IMR-90 (cell line): Measurements from ENCODE around the gene DPP6. TPM values are rescaled to one million over a fixed set of nuclear protein-coding genes. Genes with fewer than 3 reads are reported as not detected.

ENCODE experiments used
- ATAC-seq: fragments of 200-7000 bp; cut with Tn5 transposase; 2 replicates; pipeline ENCODE4 v1.9.1; 2020; ENCODE audit warnings: low read depth, mild to moderate bottlenecking, moderate library complexity
- BruUV-seq: library from RNA; stranded (reverse); fragments of 400-500 nt; replicated peaks from 2 replicates; lab custom pipeline; 2021; lab: Mats Ljungman, UMichigan
- CTCF ChIA-PET: fragments of 300-600 bp; formaldehyde crosslinking; extraction: SDS; loops from one replicate; lab custom pipeline; 2021; ENCODE audit warnings: antibody characterized with exemption; lab: Yijun Ruan, JAX
- POLR2A ChIA-PET: fragments of 300-600 bp; sonication (Branson Sonifier 250); formaldehyde crosslinking; loops from one replicate; lab custom pipeline; 2022; ENCODE audit warnings: antibody characterized with exemption; ENCODE audit not compliant: unreplicated experiment; lab: Charles Lee
- DNase-seq: peaks from one replicate; pipeline ENCODE4 v3.0.0; 2013
- H2AFZ ChIP-seq: replicated peaks from 2 replicates; pipeline ENCODE3; 2013; ENCODE audit warnings: low read length, mild to moderate bottlenecking; ENCODE audit not compliant: poor library complexity
- H2AK5ac ChIP-seq: 2 replicates; pipeline ENCODE4 v1.6.1; 2013; ENCODE audit warnings: low read depth, low read length, inconsistent platforms
- H2AK9ac ChIP-seq: replicated peaks from 2 replicates; pipeline ENCODE3; 2013; ENCODE audit warnings: mild to moderate bottlenecking, low read depth, low read length, moderate library complexity; ENCODE audit not compliant: poor library complexity
- H2BK120ac ChIP-seq: 2 replicates; pipeline ENCODE4 v1.6.1; 2013; ENCODE audit warnings: low read depth, low read length, inconsistent platforms
- H2BK15ac ChIP-seq: 3 replicates; pipeline ENCODE4 v1.6.1; 2013; ENCODE audit warnings: low read depth, low read length, inconsistent platforms
- H2BK20ac ChIP-seq: 2 replicates; pipeline ENCODE4 v1.6.1; 2013; ENCODE audit warnings: low read depth, mild to moderate bottlenecking, inconsistent platforms, low read length, moderate library complexity
- H2BK5ac ChIP-seq: 2 replicates; pipeline ENCODE4 v1.6.1; 2013; ENCODE audit warnings: mild to moderate bottlenecking, low read depth, low read length, inconsistent platforms; ENCODE audit not compliant: poor library complexity, severe bottlenecking
- H3K14ac ChIP-seq: replicated peaks from 2 replicates; pipeline ENCODE4 v1.6.1; 2013; ENCODE audit warnings: low read depth, low read length, inconsistent platforms
- H3K18ac ChIP-seq: 2 replicates; pipeline ENCODE4 v1.6.1; 2013; ENCODE audit warnings: low read depth, low read length, control low read depth
- H3K23ac ChIP-seq: 2 replicates; pipeline ENCODE4 v1.6.1; 2013; ENCODE audit warnings: low read depth, low read length, inconsistent platforms
- H3K27ac ChIP-seq: 2 replicates; pipeline ENCODE4 v1.5.1; 2013; ENCODE audit warnings: mild to moderate bottlenecking, control low read depth, low read length; ENCODE audit not compliant: insufficient read depth
- H3K27me3 ChIP-seq: 2 replicates; pipeline ENCODE4 v1.6.1; 2013; ENCODE audit warnings: low read length; ENCODE audit not compliant: control insufficient read depth, insufficient read depth
- H3K36me3 ChIP-seq: 2 replicates; pipeline ENCODE4 v1.6.1; 2013; ENCODE audit warnings: low read length, mixed read lengths; ENCODE audit not compliant: control insufficient read depth, insufficient read depth
- H3K4ac ChIP-seq: 2 replicates; pipeline ENCODE4 v1.6.1; 2013; ENCODE audit warnings: low read depth, low read length, inconsistent platforms
- H3K4me1 ChIP-seq: 2 replicates; pipeline ENCODE4 v1.6.1; 2013; ENCODE audit warnings: low read length, mixed read lengths; ENCODE audit not compliant: control insufficient read depth, insufficient read depth
- H3K4me2 ChIP-seq: 2 replicates; pipeline ENCODE4 v1.6.1; 2013; ENCODE audit warnings: low read depth, mild to moderate bottlenecking, control low read depth, low read length, moderate library complexity
- H3K4me3 ChIP-seq: 2 replicates; pipeline ENCODE4 v1.5.1; 2013; ENCODE audit warnings: low read depth, mild to moderate bottlenecking, control low read depth, low read length, moderate library complexity; ENCODE audit not compliant: insufficient read depth
- H3K56ac ChIP-seq: 2 replicates; pipeline ENCODE4 v1.6.1; 2013; ENCODE audit warnings: low read length, inconsistent platforms; ENCODE audit not compliant: insufficient read depth; ENCODE audit errors: extremely low read depth
- H3K79me1 ChIP-seq, 2 experiments: 2 replicates each; pipeline ENCODE4 v1.6.1; 2013; ENCODE audit warnings: low read length in 2 of 2, inconsistent platforms in 1 of 2, low read depth in 1 of 2
- H3K9ac ChIP-seq: 2 replicates; pipeline ENCODE4 v1.6.1; 2013; ENCODE audit warnings: low read depth, low read length, control low read depth
- H3K9me1 ChIP-seq: 2 replicates; pipeline ENCODE4 v1.6.1; 2013; ENCODE audit warnings: low read length, inconsistent platforms; ENCODE audit not compliant: insufficient read depth
- H3K9me3 ChIP-seq: 2 replicates; pipeline ENCODE4 v1.6.1; 2013; ENCODE audit warnings: low read length; ENCODE audit not compliant: control insufficient read depth, insufficient read depth
- H4K20me1 ChIP-seq: 2 replicates; pipeline ENCODE4 v1.6.1; 2013; ENCODE audit warnings: low read length, inconsistent platforms; ENCODE audit not compliant: insufficient read depth
- H4K5ac ChIP-seq: 2 replicates; pipeline ENCODE4 v1.6.1; 2013; ENCODE audit warnings: mild to moderate bottlenecking, low read depth, low read length, control low read depth
- H4K8ac ChIP-seq, 2 experiments: 2 replicates each; pipeline ENCODE4 v1.6.1; 2013; ENCODE audit warnings: low read depth in 2 of 2, low read length in 2 of 2, control low read depth in 1 of 2, inconsistent platforms in 1 of 2
- H4K91ac ChIP-seq: 2 replicates; pipeline ENCODE4 v1.6.1; 2013; ENCODE audit warnings: low read depth, low read length, inconsistent platforms; ENCODE audit not compliant: insufficient read depth
- BHLHE40 ChIP-seq: fragments of 150-350 bp; IDR thresholded peaks from 2 replicates; pipeline ENCODE4 v1.6.1; 2016; ENCODE audit warnings: mild to moderate bottlenecking, low read depth, low read length
- CEBPB ChIP-seq: IDR thresholded peaks from 2 replicates; pipeline ENCODE4 v1.6.1; 2012; ENCODE audit warnings: low read depth, low read length, improper control_type of control experiment
- CHD1 ChIP-seq: IDR thresholded peaks from 2 replicates; pipeline ENCODE4 v1.6.1; 2012; ENCODE audit warnings: low read depth, low read length, improper control_type of control experiment
- CTCF ChIP-seq: conservative IDR thresholded peaks from 2 replicates; pipeline ENCODE4 v1.5.1; 2012; ENCODE audit warnings: mild to moderate bottlenecking, low read depth, low read length, improper control_type of control experiment
- ELK1 ChIP-seq: fragments of 150-350 bp; IDR thresholded peaks from 2 replicates; pipeline ENCODE4 v1.6.1; 2016; ENCODE audit warnings: low read depth, mild to moderate bottlenecking, low read length, moderate library complexity, borderline replicate concordance
- FOS ChIP-seq: fragments of 150-350 bp; IDR thresholded peaks from 2 replicates; pipeline ENCODE4 v1.6.1; 2016; ENCODE audit warnings: low read depth, low read length
- MAFK ChIP-seq: IDR thresholded peaks from 2 replicates; pipeline ENCODE4 v1.6.1; 2012; ENCODE audit warnings: low read depth, low read length, improper control_type of control experiment
- MAZ ChIP-seq: IDR thresholded peaks from 2 replicates; pipeline ENCODE4 v1.6.1; 2012; ENCODE audit warnings: low read depth, mild to moderate bottlenecking, low read length, improper control_type of control experiment, moderate library complexity, borderline replicate concordance
- MXI1 ChIP-seq: IDR thresholded peaks from 2 replicates; pipeline ENCODE4 v1.6.1; 2012; ENCODE audit warnings: low read depth, mild to moderate bottlenecking, low read length, moderate library complexity, borderline replicate concordance
- NFE2L2 ChIP-seq: fragments of 150-350 bp; IDR thresholded peaks from 2 replicates; pipeline ENCODE4 v1.6.1; 2016; ENCODE audit warnings: low read depth, mild to moderate bottlenecking, low read length
- POLR2A ChIP-seq: IDR thresholded peaks from 2 replicates; pipeline ENCODE4 v1.6.1; 2012; ENCODE audit warnings: mild to moderate bottlenecking, low read depth, low read length
- RAD21 ChIP-seq: IDR thresholded peaks from 2 replicates; pipeline ENCODE4 v1.6.1; 2012; ENCODE audit warnings: low read length, improper control_type of control experiment
- RCOR1 ChIP-seq: IDR thresholded peaks from 2 replicates; pipeline ENCODE4 v1.6.1; 2012; ENCODE audit warnings: mild to moderate bottlenecking, low read length, improper control_type of control experiment; ENCODE audit not compliant: insufficient replicate concordance
- RFX5 ChIP-seq: IDR thresholded peaks from 2 replicates; pipeline ENCODE4 v1.8.0; 2012; ENCODE audit warnings: low read depth, mild to moderate bottlenecking, low read length, moderate library complexity
- SMC3 ChIP-seq: fragments of 150-350 bp; IDR thresholded peaks from 2 replicates; pipeline ENCODE4 v1.6.1; 2016; ENCODE audit warnings: low read depth, mild to moderate bottlenecking, antibody characterized with exemption, low read length, moderate library complexity
- USF2 ChIP-seq: fragments of 150-350 bp; IDR thresholded peaks from 2 replicates; pipeline ENCODE4 v1.6.1; 2017; ENCODE audit warnings: mild to moderate bottlenecking, antibody characterized with exemption, low read length, low read depth
- WGBS, 2 experiments: methylation state at CpG; one replicate each; pipeline versions ENCODE4 v1.1.5 to v1.1.7; 2013; ENCODE audit warnings: missing lambda C conversion rate in 2 of 2; ENCODE audit not compliant: insufficient read length in 1 of 2; ENCODE audit errors: extremely low coverage in 2 of 2; 5-methylcytosine and 5-hydroxymethylcytosine counted together
- dilution Hi-C: fragments of 300-500 bp; cut with HindIII; formaldehyde crosslinking; loops from one replicate; pipeline ENCODE4 v1.14.3; 2018; ENCODE audit warnings: low sequenced_read_pairs; ENCODE audit not compliant: unreplicated experiment
- in situ Hi-C: fragments of 300-500 bp; cut with MboI; formaldehyde crosslinking; loops from 3 replicates; pipeline ENCODE4 v1.14.3; 2019; ENCODE audit warnings: low sequenced_read_pairs, inconsistent platforms, mixed read lengths
- intact Hi-C: fragments of 100-400 bp; cut with micrococcal nuclease; formaldehyde crosslinking; loops from 2 replicates; pipeline ENCODE4 v1.10.0; 2022
- polyA plus RNA-seq, 3 experiments: library from polyadenylated mRNA; depleted of rRNA; stranded (reverse); fragments of >200 nt; gene quantifications; 2 replicates each; pipeline ENCODE4 v1.2.3, GENCODE V29; 2012; ENCODE audit warnings: low replicate concordance in 1 of 3
- total RNA-seq: library from RNA; depleted of rRNA; stranded (reverse); fragments of >200 nt; gene quantifications from 2 replicates; pipeline ENCODE4 v1.2.3, GENCODE V29; 2012

The DPP6 gene
- total and polyA plus RNA-seq, 2 of the 4 experiments (the other 2 are of a cell fraction): not detected

DNA sequence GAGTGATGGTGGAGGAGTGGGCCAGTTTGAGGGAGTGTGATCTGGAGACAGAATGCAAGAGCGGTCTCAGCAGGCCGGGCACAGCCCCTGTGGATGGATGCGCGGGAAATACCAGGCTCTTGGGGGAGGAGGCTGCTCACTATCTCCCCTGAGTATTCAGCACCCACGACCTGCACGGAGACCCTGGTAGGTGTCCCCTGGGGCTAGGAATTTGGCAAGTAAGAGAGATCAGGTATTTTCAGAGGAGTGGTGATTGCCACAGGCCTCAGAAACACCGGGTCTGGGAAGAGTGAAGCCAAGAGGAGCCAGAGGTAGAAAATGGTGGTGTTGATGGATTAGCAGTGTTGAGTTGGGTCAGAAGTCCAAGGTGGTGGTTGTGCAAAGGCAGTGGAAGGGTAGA is 524.4 kb downstream of the DPP6 start:
- no peak overlapping the region for H2BK5ac ChIP-seq
- no peak overlapping the region for H3K18ac ChIP-seq
- H3K14ac ChIP-seq: no peak overlapping the region
- in situ Hi-C loops (no loop called here), dilution Hi-C loops (no loop called here), intact Hi-C loops (no loop called here)
- H4K8ac ChIP-seq: no peak overlapping the region
- WGBS, 2 experiments: 57% methylated on average over 1 of the region's 7 CpGs; no CpG with 5 or more reads in 1 of the 2 experiments
- no peak overlapping the region for H2BK15ac ChIP-seq
- H3K4me1 ChIP-seq: no peaks in the 10 kb centered on the region
- TF ChIP-seq POLR2A: no peak
- no peak for TF ChIP-seq RAD21
- no peak for TF ChIP-seq NFE2L2
- TF ChIP-seq MAFK: no peak
- no peak for TF ChIP-seq MXI1
- no peak for TF ChIP-seq RCOR1
- no peak for TF ChIP-seq CEBPB
- no peak for TF ChIP-seq CHD1
- no peak for TF ChIP-seq ELK1
- TF ChIP-seq MAZ: no peak
- TF ChIP-seq USF2: no peak
- no peak for TF ChIP-seq SMC3
- no peak for TF ChIP-seq CTCF
- no peak for TF ChIP-seq RFX5
- TF ChIP-seq BHLHE40: no peak
- TF ChIP-seq FOS: no peak
- H3K4ac ChIP-seq: no peak overlapping the region
- no peak overlapping the region for H3K4me2 ChIP-seq
- H3K9me3 ChIP-seq: peaks cover 57% of the 10 kb centered on the region
- H4K5ac ChIP-seq: no peak overlapping the region
- H2AK9ac ChIP-seq: no peak overlapping the region
- no peak overlapping the region for H3K4me3 ChIP-seq
- no peaks in the 10 kb centered on the region for H3K9me1 ChIP-seq
- H4K20me1 ChIP-seq: no peaks in the 10 kb centered on the region
- no peaks in the 10 kb centered on the region for H3K36me3 ChIP-seq
- H3K27ac ChIP-seq: no peak overlapping the region
- DNase-seq: no peak
- no peak overlapping the region for H2BK120ac ChIP-seq
- H3K56ac ChIP-seq: no peak overlapping the region
- H2BK20ac ChIP-seq: no peak overlapping the region
- no peaks in the 10 kb centered on the region for H3K79me1 ChIP-seq
- no peak overlapping the region for H2AFZ ChIP-seq
- BruUV-seq: no TSS peak
- H2AK5ac ChIP-seq: no peak overlapping the region
- no peaks in the 10 kb centered on the region for H3K27me3 ChIP-seq
- H3K9ac ChIP-seq: no peak overlapping the region
- ChIA-PET CTCF (no interaction called here), POLR2A (no interaction called here)
- ATAC-seq: no peak
- H3K23ac ChIP-seq: no peak overlapping the region
- no peak overlapping the region for H4K91ac ChIP-seq
